HL-60 (cell line): ENCODE data around the gene MAST2.

Source experiments
- CTCF ChIP-seq: IDR thresholded peaks from one replicate; pipeline ENCODE4 v1.5.1; 2011; ENCODE audit warnings: low read length, control low read depth, inconsistent platforms; ENCODE audit not compliant: insufficient read depth
- GABPA ChIP-seq: IDR thresholded peaks from 2 replicates; pipeline ENCODE4 v1.6.1; 2012; ENCODE audit warnings: low read depth
- REST ChIP-seq: IDR thresholded peaks from 2 replicates; pipeline ENCODE4 v1.6.1; 2012; ENCODE audit warnings: low read depth; ENCODE audit not compliant: insufficient replicate concordance

- TF ChIP-seq CTCF (no peak), GABPA (no peak), REST (no peak)
These were observed 55.8 kb downstream of the MAST2 start for GRCh38 chr1:45859221-45859620.
